H9 (cell line): ENCODE results near the gene CACHD1. TPM values are rescaled to one million over a fixed set of nuclear protein-coding genes. Genes with fewer than 3 reads are reported as not detected.

Experiments used
- DNase-seq: peaks from one replicate; pipeline ENCODE4 v3.0.0-alpha.2; 2017
- H2AFZ ChIP-seq: one replicate; pipeline ENCODE4 v1.6.1; 2013; ENCODE audit warnings: mild to moderate bottlenecking, low read length, control low read depth, moderate library complexity
- H2AK5ac ChIP-seq: 2 replicates; pipeline ENCODE4 v1.6.1; 2013; ENCODE audit warnings: low read length, control low read depth, mixed read lengths; ENCODE audit not compliant: insufficient read length
- H2BK120ac ChIP-seq: one replicate; pipeline ENCODE4 v1.6.1; 2013; ENCODE audit warnings: low read depth, mild to moderate bottlenecking, low read length, control low read depth, inconsistent platforms; ENCODE audit not compliant: poor library complexity, severe bottlenecking
- H2BK12ac ChIP-seq: 2 replicates; pipeline ENCODE4 v1.6.1; 2013; ENCODE audit warnings: low read length, control low read depth, mixed read lengths, low read depth; ENCODE audit not compliant: insufficient read length
- H2BK15ac ChIP-seq: 2 replicates; pipeline ENCODE4 v1.6.1; 2013; ENCODE audit warnings: low read depth, low read length, control low read depth
- H2BK20ac ChIP-seq: one replicate; pipeline ENCODE4 v1.6.1; 2013; ENCODE audit warnings: low read depth, mild to moderate bottlenecking, low read length, control low read depth, inconsistent platforms; ENCODE audit not compliant: poor library complexity, severe bottlenecking
- H2BK5ac ChIP-seq: 2 replicates; pipeline ENCODE4 v1.6.1; 2013; ENCODE audit warnings: low read length, control low read depth, mixed read lengths; ENCODE audit not compliant: insufficient read length
- H3K14ac ChIP-seq: 2 replicates; pipeline ENCODE4 v1.6.1; 2013; ENCODE audit warnings: low read length, control low read depth; ENCODE audit not compliant: insufficient read depth
- H3K18ac ChIP-seq: 2 replicates; pipeline ENCODE4 v1.6.1; 2013; ENCODE audit warnings: low read depth, mild to moderate bottlenecking, mixed read lengths, low read length, control low read depth; ENCODE audit not compliant: insufficient read length
- H3K23ac ChIP-seq: 2 replicates; pipeline ENCODE4 v1.6.1; 2013; ENCODE audit warnings: low read length, control low read depth, mixed read lengths, low read depth; ENCODE audit not compliant: insufficient read length
- H3K23me2 ChIP-seq: 2 replicates; pipeline ENCODE4 v1.6.1; 2013; ENCODE audit warnings: low read depth, mild to moderate bottlenecking, mixed read lengths, low read length, control low read depth; ENCODE audit not compliant: insufficient read length, poor library complexity, severe bottlenecking
- H3K27ac ChIP-seq: 2 replicates; pipeline ENCODE4 v1.5.1; 2013; ENCODE audit warnings: low read length, control low read depth, mixed read lengths, low read depth; ENCODE audit not compliant: insufficient read length
- H3K27me3 ChIP-seq: 2 replicates; pipeline ENCODE4 v1.6.1; 2013; ENCODE audit warnings: low read length, control low read depth, inconsistent platforms; ENCODE audit not compliant: insufficient read depth
- H3K4ac ChIP-seq: 2 replicates; pipeline ENCODE4 v1.6.1; 2013; ENCODE audit warnings: low read depth, mild to moderate bottlenecking, control low read depth, inconsistent platforms, low read length, moderate library complexity
- H3K4me1 ChIP-seq: 2 replicates; pipeline ENCODE4 v1.6.1; 2013; ENCODE audit warnings: low read length, control low read depth, inconsistent platforms; ENCODE audit not compliant: insufficient read depth
- H3K4me2 ChIP-seq: 2 replicates; pipeline ENCODE4 v1.6.1; 2013; ENCODE audit warnings: low read length, control low read depth, mixed read lengths; ENCODE audit not compliant: insufficient read length, insufficient read depth
- H3K56ac ChIP-seq: 2 replicates; pipeline ENCODE4 v1.6.1; 2013; ENCODE audit warnings: low read depth, mild to moderate bottlenecking, mixed read lengths, low read length, control low read depth; ENCODE audit not compliant: insufficient read length
- H3K79me1 ChIP-seq: 2 replicates; pipeline ENCODE4 v1.6.1; 2013; ENCODE audit warnings: low read depth, mild to moderate bottlenecking, moderate library complexity, low read length, control low read depth, inconsistent platforms; ENCODE audit not compliant: insufficient read depth, poor library complexity, severe bottlenecking
- H3K79me2 ChIP-seq: 2 replicates; pipeline ENCODE4 v1.6.1; 2013; ENCODE audit warnings: low read length, control low read depth, inconsistent platforms; ENCODE audit not compliant: insufficient read depth
- H3K9ac ChIP-seq: 2 replicates; pipeline ENCODE4 v1.6.1; 2013; ENCODE audit warnings: low read length, control low read depth, mixed read lengths; ENCODE audit not compliant: insufficient read length; ENCODE audit errors: extremely low read depth
- H3K9me3 ChIP-seq: one replicate; pipeline ENCODE4 v1.6.1; 2013; ENCODE audit warnings: low read depth, low read length, inconsistent platforms; ENCODE audit not compliant: control insufficient read depth
- H3T11ph ChIP-seq: one replicate; pipeline ENCODE4 v1.6.1; 2013; ENCODE audit warnings: mild to moderate bottlenecking, low read length, control low read depth, inconsistent platforms
- H4K20me1 ChIP-seq: one replicate; pipeline ENCODE4 v1.6.1; 2013; ENCODE audit not compliant: control insufficient read depth, insufficient read length, insufficient read depth
- H4K5ac ChIP-seq: 2 replicates; pipeline ENCODE4 v1.6.1; 2013; ENCODE audit warnings: low read depth, mild to moderate bottlenecking, mixed read lengths, low read length, control low read depth; ENCODE audit not compliant: insufficient read length
- H4K8ac ChIP-seq: replicated peaks from 2 replicates; pipeline ENCODE4 v1.6.1; 2013; ENCODE audit warnings: low read length, control low read depth, mixed read lengths, low read depth; ENCODE audit not compliant: insufficient read length
- H4K91ac ChIP-seq: 2 replicates; pipeline ENCODE4 v1.6.1; 2013; ENCODE audit warnings: low read depth, mild to moderate bottlenecking, moderate library complexity, mixed read lengths, low read length, control low read depth; ENCODE audit not compliant: insufficient read length
- H3K27ac Mint-ChIP-seq, 3 experiments: 2 replicates in 2 of 3; 3 replicates in 1 of 3; pipeline ENCODE4 v1.8.0; 2020 to 2021; ENCODE audit warnings: mixed read lengths in 3 of 3, mild to moderate bottlenecking in 1 of 3, moderate library complexity in 1 of 3
- H3K27me3 Mint-ChIP-seq: 2 replicates; pipeline ENCODE4 v1.8.0; 2021; ENCODE audit warnings: low read depth, mild to moderate bottlenecking, moderate library complexity, mixed read lengths
- H3K36me3 Mint-ChIP-seq, 3 experiments: 2 replicates in 2 of 3; 3 replicates in 1 of 3; pipeline ENCODE4 v1.8.0; 2020 to 2021; ENCODE audit warnings: low read depth in 3 of 3, mixed read lengths in 3 of 3; ENCODE audit not compliant: insufficient read depth in 1 of 3
- H3K4me1 Mint-ChIP-seq, 2 experiments: 2 replicates each; pipeline ENCODE4 v1.8.0; 2020; ENCODE audit warnings: mixed read lengths in 2 of 2
- H3K4me3 Mint-ChIP-seq, 2 experiments: 2 replicates in 1 of 2; 3 replicates in 1 of 2; pipeline ENCODE4 v1.8.0; 2020 to 2021; ENCODE audit warnings: mild to moderate bottlenecking in 2 of 2, mixed read lengths in 2 of 2, moderate library complexity in 1 of 2
- H3K9me3 Mint-ChIP-seq, 2 experiments: 2 replicates in 1 of 2; 3 replicates in 1 of 2; pipeline ENCODE4 v1.8.0; 2020; ENCODE audit warnings: mild to moderate bottlenecking in 2 of 2, mixed read lengths in 2 of 2, moderate library complexity in 1 of 2
- CTCF ChIP-seq: fragments of 200-600 bp; sonication (generic); conservative IDR thresholded peaks from 3 replicates; pipeline ENCODE4 v1.8.0; 2021; ENCODE audit warnings: antibody characterized with exemption, mild to moderate bottlenecking
- WGBS: extraction: QIAGEN DNeasy Blood & Tissue Kit; methylation state at CpG from one replicate; pipeline ENCODE4 v1.1.7; 2013; ENCODE audit warnings: missing lambda C conversion rate, low lambda C conversion rate, mixed read lengths; ENCODE audit not compliant: insufficient read length; ENCODE audit errors: extremely low coverage; 5-methylcytosine and 5-hydroxymethylcytosine counted together
- total RNA-seq: library from RNA; stranded (reverse); gene quantifications from 2 replicates; pipeline ENCODE4 v1.2.1, GENCODE V29; 2021

The CACHD1 gene
- total RNA-seq, 1 experiment from 2014 or later = 94.2 TPM

- Histone ChIP-seq H3K56ac (no peak overlapping the region), H3K9ac (no peak overlapping the region), H3K9me3 (no peaks in the 10 kb centered on the region), H4K5ac (no peak overlapping the region), H4K91ac (no peak overlapping the region), H2BK120ac (no peak overlapping the region), H2BK15ac (no peak overlapping the region), H2AK5ac (no peak overlapping the region), H3K23me2 (no peaks in the 10 kb centered on the region), H2BK20ac (no peak overlapping the region), H3K27me3 (no peaks in the 10 kb centered on the region), H3K27ac (no peak overlapping the region), H3K4me1 (no peaks in the 10 kb centered on the region), H3K14ac (no peak overlapping the region), H4K20me1 (no peaks in the 10 kb centered on the region), H3K4me2 (no peak overlapping the region), H3K79me2 (no peaks in the 10 kb centered on the region), H2BK12ac (no peak overlapping the region), H3T11ph (no peak overlapping the region), H3K4ac (no peak overlapping the region), H3K23ac (no peak overlapping the region), H2AFZ (no peak overlapping the region), H3K18ac (no peak overlapping the region), H3K79me1 (no peaks in the 10 kb centered on the region), H2BK5ac (no peak overlapping the region), H4K8ac (no peak overlapping the region)
- H3K9me3 Mint-ChIP-seq = no peaks in the 10 kb centered on the region
- H3K4me1 Mint-ChIP-seq = peaks cover 11 to 12% of the 10 kb centered on the region in 2 experiments
- H3K27me3 Mint-ChIP-seq = peaks cover 2% of the 10 kb centered on the region; the same call in 1 of the 2 replicates
- no peak for DNase-seq
- no peak for TF ChIP-seq CTCF
- no peak overlapping the region for H3K4me3 Mint-ChIP-seq
- H3K36me3 Mint-ChIP-seq = no peaks in the 10 kb centered on the region
- WGBS = no CpG with 5 or more reads among the region's 1 CpG
- H3K27ac Mint-ChIP-seq = no peak overlapping the region
Measured at GRCh38 chr1:64711266-64711665, 241.3 kb downstream of the CACHD1 start.
